ENCODE measurements around the gene FAH.

FAH gene

DNA sequence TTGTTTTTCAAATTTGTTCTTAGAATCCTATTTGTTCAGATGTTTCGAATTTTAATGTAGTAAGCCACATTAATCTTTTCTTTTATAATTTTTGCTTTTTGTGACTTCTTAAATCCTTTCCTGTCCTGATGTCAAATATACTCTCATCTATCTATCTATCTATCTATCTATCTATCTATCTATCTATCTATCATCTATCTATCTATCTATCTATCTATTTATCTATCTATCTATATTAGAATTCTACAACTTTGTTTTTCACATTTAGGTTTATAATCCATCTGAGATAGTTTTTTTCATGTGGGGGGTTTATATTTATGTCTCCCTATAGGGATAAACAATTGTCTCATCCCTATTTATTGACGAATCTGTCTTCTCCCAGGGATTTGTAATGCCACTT is 67.2 kb downstream of the FAH start:
- Histone ChIP-seq H3K79me2 (ENCODE audit: insufficient read depth, low read length) (no peaks in the 10 kb centered on the region), H4K20me1 (ENCODE audit: insufficient read depth, low read length) (no peaks in the 10 kb centered on the region), H3K27me3 (ENCODE audit: insufficient read depth, low read length, poor library complexity) (no peaks in the 10 kb centered on the region), H3K9me3 (ENCODE audit: insufficient read depth, low read length, severe bottlenecking) (no peaks in the 10 kb centered on the region), H3K27ac (ENCODE audit: low read length) (no peak overlapping the region), H3K36me3 (ENCODE audit: insufficient read depth, low read length) (no peaks in the 10 kb centered on the region), H3K4me3 (ENCODE audit: low read depth in 1 of 2, low read length in 2 of 2) (no peak overlapping the region), H3K9ac (ENCODE audit: low read depth, low read length) (no peak overlapping the region), H3K4me1 (ENCODE audit: insufficient read depth, low read length) (no peaks in the 10 kb centered on the region), H2AFZ (ENCODE audit: low read depth, low read length) (no peak overlapping the region), H3K4me2 (ENCODE audit: insufficient read depth, low read length) (no peak overlapping the region)
- no peak for ATAC-seq (ENCODE audit: insufficient read depth, low read depth)
- no peak for TF ChIP-seq EZH2 (IDR thresholded peaks at IDR 0.05; ENCODE audit: borderline replicate concordance, low read depth, low read length, severe bottlenecking)
- TF ChIP-seq, protein P1, sequence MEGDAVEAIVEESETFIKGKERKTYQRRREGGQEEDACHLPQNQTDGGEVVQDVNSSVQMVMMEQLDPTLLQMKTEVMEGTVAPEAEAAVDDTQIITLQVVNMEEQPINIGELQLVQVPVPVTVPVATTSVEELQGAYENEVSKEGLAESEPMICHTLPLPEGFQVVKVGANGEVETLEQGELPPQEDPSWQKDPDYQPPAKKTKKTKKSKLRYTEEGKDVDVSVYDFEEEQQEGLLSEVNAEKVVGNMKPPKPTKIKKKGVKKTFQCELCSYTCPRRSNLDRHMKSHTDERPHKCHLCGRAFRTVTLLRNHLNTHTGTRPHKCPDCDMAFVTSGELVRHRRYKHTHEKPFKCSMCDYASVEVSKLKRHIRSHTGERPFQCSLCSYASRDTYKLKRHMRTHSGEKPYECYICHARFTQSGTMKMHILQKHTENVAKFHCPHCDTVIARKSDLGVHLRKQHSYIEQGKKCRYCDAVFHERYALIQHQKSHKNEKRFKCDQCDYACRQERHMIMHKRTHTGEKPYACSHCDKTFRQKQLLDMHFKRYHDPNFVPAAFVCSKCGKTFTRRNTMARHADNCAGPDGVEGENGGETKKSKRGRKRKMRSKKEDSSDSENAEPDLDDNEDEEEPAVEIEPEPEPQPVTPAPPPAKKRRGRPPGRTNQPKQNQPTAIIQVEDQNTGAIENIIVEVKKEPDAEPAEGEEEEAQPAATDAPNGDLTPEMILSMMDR (IDR thresholded peaks at IDR 0.05; ENCODE audit: borderline replicate concordance, extremely low read depth, low read length, poor library complexity, severe bottlenecking) = no peak
- no peak for DNase-seq

DNA sequence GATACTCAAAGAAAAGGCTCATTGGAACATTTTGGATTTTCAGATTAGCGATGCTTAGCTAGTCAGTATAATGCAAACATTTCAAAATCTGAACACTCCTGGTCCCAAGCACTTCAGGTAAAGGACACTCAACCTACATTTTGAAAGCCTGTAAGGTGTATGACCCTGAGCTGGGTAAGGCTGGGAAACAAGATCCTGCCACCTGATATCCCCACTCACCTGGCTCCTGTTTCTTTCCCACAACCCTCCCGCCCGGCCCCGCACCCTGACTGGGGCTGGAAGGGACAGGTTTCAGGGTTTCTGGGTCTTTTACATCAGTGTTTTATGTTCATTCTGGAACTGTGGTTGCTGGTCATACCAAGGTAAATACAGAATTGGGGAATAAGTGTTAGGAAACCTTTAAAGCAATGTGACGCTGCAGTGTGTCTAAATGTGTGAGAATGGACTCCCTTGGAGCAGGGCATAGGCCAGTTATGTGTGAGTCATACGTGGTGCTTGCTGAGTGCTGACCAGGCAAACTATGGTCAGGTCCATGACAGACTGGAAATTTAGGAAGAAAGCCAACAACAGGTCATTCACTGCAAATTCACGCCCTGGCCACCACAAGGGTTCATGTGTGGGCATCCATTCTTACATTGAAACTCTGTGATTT is 76.3 kb downstream of the FAH start:
- ATAC-seq (ENCODE audit: insufficient read depth, low read depth) (no peak), DNase-seq (no peak)
- Histone ChIP-seq H3K4me3 (ENCODE audit: low read depth in 1 of 2, low read length in 2 of 2) (no peak overlapping the region), H3K27ac (ENCODE audit: low read length) (no peak overlapping the region), H3K4me2 (ENCODE audit: insufficient read depth, low read length) (no peak overlapping the region), H3K27me3 (ENCODE audit: insufficient read depth, low read length, poor library complexity) (peaks cover 3% of the 10 kb centered on the region), H3K9me3 (ENCODE audit: insufficient read depth, low read length, severe bottlenecking) (no peaks in the 10 kb centered on the region), H3K36me3 (ENCODE audit: insufficient read depth, low read length) (no peaks in the 10 kb centered on the region), H4K20me1 (ENCODE audit: insufficient read depth, low read length) (no peaks in the 10 kb centered on the region), H3K4me1 (ENCODE audit: insufficient read depth, low read length) (no peaks in the 10 kb centered on the region), H3K9ac (ENCODE audit: low read depth, low read length) (no peak overlapping the region), H3K79me2 (ENCODE audit: insufficient read depth, low read length) (no peaks in the 10 kb centered on the region), H2AFZ (ENCODE audit: low read depth, low read length) (no peak overlapping the region)
- TF ChIP-seq, protein P1 (IDR thresholded peaks at IDR 0.05; ENCODE audit: borderline replicate concordance, extremely low read depth, low read length, poor library complexity, severe bottlenecking) = no peak
- no peak for TF ChIP-seq EZH2 (IDR thresholded peaks at IDR 0.05; ENCODE audit: borderline replicate concordance, low read depth, low read length, severe bottlenecking)

DNA sequence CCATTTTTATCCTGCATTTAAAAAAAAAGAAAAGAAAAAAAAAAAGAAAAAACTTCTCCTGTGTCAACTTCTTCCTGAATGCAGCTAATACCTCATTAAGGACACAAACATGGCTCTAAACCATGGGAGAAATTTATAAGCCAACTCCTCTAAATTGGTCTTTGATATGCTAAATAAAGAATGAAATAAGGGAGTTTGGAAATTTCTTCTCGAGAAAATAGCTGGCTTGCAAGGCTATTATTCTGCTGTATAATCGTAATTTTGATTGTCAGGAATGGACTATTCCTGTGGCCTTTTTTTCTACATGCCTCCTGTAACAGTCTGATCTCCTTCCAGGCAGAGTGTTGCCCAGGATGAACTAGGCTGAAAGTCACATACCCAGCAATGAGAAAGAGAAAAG is 78.6 kb downstream of the FAH start:
- Histone ChIP-seq H2AFZ (ENCODE audit: low read depth, low read length) (no peak overlapping the region), H3K9ac (ENCODE audit: low read depth, low read length) (no peak overlapping the region), H3K27ac (ENCODE audit: low read length) (no peak overlapping the region), H3K4me2 (ENCODE audit: insufficient read depth, low read length) (no peak overlapping the region), H3K9me3 (ENCODE audit: insufficient read depth, low read length, severe bottlenecking) (no peaks in the 10 kb centered on the region), H3K36me3 (ENCODE audit: insufficient read depth, low read length) (no peaks in the 10 kb centered on the region), H3K79me2 (ENCODE audit: insufficient read depth, low read length) (no peaks in the 10 kb centered on the region), H4K20me1 (ENCODE audit: insufficient read depth, low read length) (no peaks in the 10 kb centered on the region), H3K27me3 (ENCODE audit: insufficient read depth, low read length, poor library complexity) (peaks cover 3% of the 10 kb centered on the region), H3K4me3 (ENCODE audit: low read depth in 1 of 2, low read length in 2 of 2) (no peak overlapping the region), H3K4me1 (ENCODE audit: insufficient read depth, low read length) (no peaks in the 10 kb centered on the region)
- DNase-seq = no peak
- TF ChIP-seq, protein P1 (IDR thresholded peaks at IDR 0.05; ENCODE audit: borderline replicate concordance, extremely low read depth, low read length, poor library complexity, severe bottlenecking) = no peak
- no peak for TF ChIP-seq EZH2 (IDR thresholded peaks at IDR 0.05; ENCODE audit: borderline replicate concordance, low read depth, low read length, severe bottlenecking)
- ATAC-seq (ENCODE audit: insufficient read depth, low read depth) = no peak
